ENCODE data around the gene DOCK4.

DOCK4 gene

GRCh38 chr7:111678281-111678680 is 527.9 kb downstream of the DOCK4 start:
- H3K4me3 Mint-ChIP-seq: no peak overlapping the region
- no peaks in the 10 kb centered on the region for H3K36me3 Mint-ChIP-seq (ENCODE audit: low read depth)

DNA sequence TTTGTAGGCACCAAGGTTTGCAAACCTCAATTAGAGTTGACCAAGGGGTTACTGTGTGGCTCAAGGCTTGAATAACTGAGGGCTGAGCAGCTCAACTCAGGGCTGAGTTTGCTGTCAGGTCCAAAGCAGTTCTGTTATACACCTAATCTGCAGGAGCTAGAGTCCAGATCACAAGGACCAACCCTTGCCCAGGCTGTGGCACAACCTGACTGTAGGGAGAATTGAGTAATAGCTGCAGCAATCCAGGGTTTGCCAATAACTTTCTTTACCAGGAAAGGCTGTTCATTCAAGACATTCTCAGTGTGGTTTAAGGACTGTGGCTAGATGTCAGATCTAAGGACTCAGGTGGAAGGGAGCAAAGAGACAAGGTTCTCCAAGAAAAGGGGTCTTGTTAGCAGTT is 528.4 kb downstream of the DOCK4 start:
- Mint-ChIP-seq H3K9me3 (no peaks in the 10 kb centered on the region), H3K27ac (no peak overlapping the region), H3K36me3 (ENCODE audit: low read depth) (no peaks in the 10 kb centered on the region), H3K4me3 (no peak overlapping the region), H3K4me1 (ENCODE audit: low read depth) (no peaks in the 10 kb centered on the region), H3K27me3 (no peaks in the 10 kb centered on the region)
- intact Hi-C loops (cut with micrococcal nuclease): no loop called here

More at GRCh38 chr7:111678281-111678680, 527.9 kb downstream of the DOCK4 start:
- no peak overlapping the region for H3K27ac Mint-ChIP-seq
- H3K9me3 Mint-ChIP-seq: no peaks in the 10 kb centered on the region
- no peaks in the 10 kb centered on the region for H3K4me1 Mint-ChIP-seq (ENCODE audit: low read depth)
- intact Hi-C loops (cut with micrococcal nuclease): no loop called here
- H3K27me3 Mint-ChIP-seq: no peaks in the 10 kb centered on the region

- H3K9me3 Mint-ChIP-seq: no peaks in the 10 kb centered on the region
- intact Hi-C loops (cut with micrococcal nuclease): no loop called here
Measured at GRCh38 chr7:111676811-111677210, 529.4 kb downstream of the DOCK4 start.

More at GRCh38 chr7:111676811-111677210, 529.4 kb downstream of the DOCK4 start:
- Mint-ChIP-seq H3K4me3 (no peak overlapping the region), H3K4me1 (ENCODE audit: low read depth) (no peaks in the 10 kb centered on the region), H3K27me3 (no peaks in the 10 kb centered on the region), H3K27ac (no peak overlapping the region), H3K36me3 (ENCODE audit: low read depth) (no peaks in the 10 kb centered on the region)
